Forelimb muscle (tissue), 1 donor: Measurements from ENCODE around the gene USP40. TPM values are rescaled to one million over a fixed set of nuclear protein-coding genes. Genes with fewer than 3 reads are reported as not detected.
"Not testable (repeated sequence)": the region's sequence is repeated elsewhere in the genome, so short reads cannot be mapped to it uniquely, and the experiment has no call there.

Source experiments
- DNase-seq: peaks from one replicate; pipeline ENCODE4 v3.0.0-alpha.2; 2013; ENCODE audit warnings: low read depth
- polyA plus RNA-seq: library from polyadenylated mRNA; unstranded; fragments of 120-200 nt; gene quantifications from one replicate; pipeline ENCODE4 v1.2.1, GENCODE V29; 2013; ENCODE audit not compliant: insufficient read length

The USP40 gene, protein sequence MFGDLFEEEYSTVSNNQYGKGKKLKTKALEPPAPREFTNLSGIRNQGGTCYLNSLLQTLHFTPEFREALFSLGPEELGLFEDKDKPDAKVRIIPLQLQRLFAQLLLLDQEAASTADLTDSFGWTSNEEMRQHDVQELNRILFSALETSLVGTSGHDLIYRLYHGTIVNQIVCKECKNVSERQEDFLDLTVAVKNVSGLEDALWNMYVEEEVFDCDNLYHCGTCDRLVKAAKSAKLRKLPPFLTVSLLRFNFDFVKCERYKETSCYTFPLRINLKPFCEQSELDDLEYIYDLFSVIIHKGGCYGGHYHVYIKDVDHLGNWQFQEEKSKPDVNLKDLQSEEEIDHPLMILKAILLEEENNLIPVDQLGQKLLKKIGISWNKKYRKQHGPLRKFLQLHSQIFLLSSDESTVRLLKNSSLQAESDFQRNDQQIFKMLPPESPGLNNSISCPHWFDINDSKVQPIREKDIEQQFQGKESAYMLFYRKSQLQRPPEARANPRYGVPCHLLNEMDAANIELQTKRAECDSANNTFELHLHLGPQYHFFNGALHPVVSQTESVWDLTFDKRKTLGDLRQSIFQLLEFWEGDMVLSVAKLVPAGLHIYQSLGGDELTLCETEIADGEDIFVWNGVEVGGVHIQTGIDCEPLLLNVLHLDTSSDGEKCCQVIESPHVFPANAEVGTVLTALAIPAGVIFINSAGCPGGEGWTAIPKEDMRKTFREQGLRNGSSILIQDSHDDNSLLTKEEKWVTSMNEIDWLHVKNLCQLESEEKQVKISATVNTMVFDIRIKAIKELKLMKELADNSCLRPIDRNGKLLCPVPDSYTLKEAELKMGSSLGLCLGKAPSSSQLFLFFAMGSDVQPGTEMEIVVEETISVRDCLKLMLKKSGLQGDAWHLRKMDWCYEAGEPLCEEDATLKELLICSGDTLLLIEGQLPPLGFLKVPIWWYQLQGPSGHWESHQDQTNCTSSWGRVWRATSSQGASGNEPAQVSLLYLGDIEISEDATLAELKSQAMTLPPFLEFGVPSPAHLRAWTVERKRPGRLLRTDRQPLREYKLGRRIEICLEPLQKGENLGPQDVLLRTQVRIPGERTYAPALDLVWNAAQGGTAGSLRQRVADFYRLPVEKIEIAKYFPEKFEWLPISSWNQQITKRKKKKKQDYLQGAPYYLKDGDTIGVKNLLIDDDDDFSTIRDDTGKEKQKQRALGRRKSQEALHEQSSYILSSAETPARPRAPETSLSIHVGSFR
- polyA plus RNA-seq, result 21.3 TPM

DNA sequence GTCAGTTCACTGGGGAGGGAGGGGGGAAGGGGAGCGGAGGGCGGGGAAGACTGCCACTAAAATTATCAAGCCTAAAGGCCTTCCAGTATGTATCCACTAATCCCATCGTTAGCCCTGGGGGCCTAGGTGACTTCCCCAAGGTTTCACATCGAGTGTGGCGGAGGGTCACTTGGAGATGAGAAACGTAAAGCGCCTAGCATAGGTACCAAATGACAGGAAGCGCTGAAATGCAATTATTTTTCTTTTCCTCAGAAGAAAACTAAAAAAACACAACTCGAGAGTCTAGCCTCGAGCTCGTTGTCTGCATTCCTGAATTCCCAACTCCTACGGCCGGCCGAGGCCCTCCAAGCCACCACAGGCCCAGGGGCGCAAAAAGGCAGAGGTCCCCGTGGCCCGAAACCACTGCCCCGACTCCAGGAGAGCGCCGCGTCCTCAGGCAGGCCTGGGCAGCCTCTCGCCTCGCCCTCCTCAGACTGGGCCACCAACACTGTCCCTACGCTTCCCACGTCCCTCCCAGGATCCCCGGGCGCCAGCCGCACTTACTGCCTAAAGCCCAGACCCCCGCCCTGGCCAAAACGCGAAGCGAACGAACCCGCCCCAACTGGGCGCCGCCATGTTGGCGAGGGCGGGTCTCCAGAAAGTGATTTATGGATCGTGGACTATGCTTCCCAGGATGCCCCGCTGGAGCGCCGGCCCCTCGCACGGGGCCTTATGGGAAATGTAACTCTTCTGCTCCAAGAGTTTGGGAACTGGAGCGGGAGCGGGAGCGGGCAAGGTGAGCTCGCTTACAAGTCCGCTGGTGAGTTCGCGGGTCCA, at the start of gene USP40:
TSS of gene USP40 (minus strand) at position 642 of the 816 bp plus-strand sequence. CDS start 1,228 bp downstream, outside the sequence.
- peak; percentile 73 for DNase-seq

DNA sequence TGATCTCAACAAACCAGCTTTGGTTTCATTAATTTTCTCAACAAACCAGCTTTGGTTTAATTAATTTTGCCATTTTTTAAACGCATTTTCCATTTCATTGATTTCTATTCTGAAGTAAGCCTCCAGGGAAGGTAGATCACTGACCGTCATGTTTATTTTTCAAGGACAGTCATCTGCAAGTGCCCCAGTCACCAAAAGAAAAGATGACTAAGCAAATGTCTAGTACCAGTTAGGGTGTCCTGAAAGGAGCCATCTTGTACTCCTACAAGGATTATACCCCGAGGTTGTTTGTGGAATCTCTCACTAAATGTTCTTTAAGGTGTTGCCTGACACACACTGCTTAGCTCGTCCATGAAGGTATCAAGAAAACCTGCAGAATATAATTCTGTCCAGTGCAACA, 44.7 kb upstream of the USP40 start:
- DNase-seq, result no peak

- DNase-seq, result no peak
Observed at GRCh38 chr2:233605680-233606079, 39.1 kb upstream of the USP40 start.

GRCh38 chr2:233604826-233605225, 38.2 kb upstream of the USP40 start:
- no peak for DNase-seq

GRCh38 chr2:233603520-233603919, 36.9 kb upstream of the USP40 start:
- DNase-seq, result no peak

GRCh38 chr2:233602076-233602475, 35.5 kb upstream of the USP40 start:
- no peak for DNase-seq

GRCh38 chr2:233600386-233600785, 33.8 kb upstream of the USP40 start:
- DNase-seq, result no peak

GRCh38 chr2:233598952-233599351, 32.4 kb upstream of the USP40 start:
- DNase-seq, result no peak

DNA sequence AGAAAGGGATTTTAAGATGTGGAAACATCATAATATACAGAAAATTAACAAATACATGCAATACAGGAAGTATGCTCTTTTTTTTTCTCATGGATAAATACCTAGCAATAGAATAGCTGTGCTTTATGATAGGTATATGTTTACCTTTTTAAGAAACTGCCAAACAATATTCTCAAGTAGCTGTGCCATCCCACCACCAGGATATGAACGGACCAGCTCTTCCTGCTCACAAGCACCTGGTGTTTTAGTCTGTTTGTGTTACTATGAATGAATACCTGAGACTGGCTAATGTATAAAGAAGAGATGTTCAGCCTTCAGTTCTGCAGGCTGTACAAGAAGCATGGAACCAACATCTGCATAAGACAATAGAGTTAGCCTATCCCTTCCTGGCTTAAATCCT, 30.9 kb upstream of the USP40 start:
- DNase-seq, result no peak

GRCh38 chr2:233593201-233593600, 26.6 kb upstream of the USP40 start:
- no peak for DNase-seq

- not testable (repeated sequence) for DNase-seq
Observed at GRCh38 chr2:233592706-233593105, 26.1 kb upstream of the USP40 start.

- no peak for DNase-seq
Observed at GRCh38 chr2:233588400-233588799, 21.8 kb upstream of the USP40 start.

GRCh38 chr2:233584210-233584609, 17.6 kb upstream of the USP40 start:
- DNase-seq, result no peak

DNA sequence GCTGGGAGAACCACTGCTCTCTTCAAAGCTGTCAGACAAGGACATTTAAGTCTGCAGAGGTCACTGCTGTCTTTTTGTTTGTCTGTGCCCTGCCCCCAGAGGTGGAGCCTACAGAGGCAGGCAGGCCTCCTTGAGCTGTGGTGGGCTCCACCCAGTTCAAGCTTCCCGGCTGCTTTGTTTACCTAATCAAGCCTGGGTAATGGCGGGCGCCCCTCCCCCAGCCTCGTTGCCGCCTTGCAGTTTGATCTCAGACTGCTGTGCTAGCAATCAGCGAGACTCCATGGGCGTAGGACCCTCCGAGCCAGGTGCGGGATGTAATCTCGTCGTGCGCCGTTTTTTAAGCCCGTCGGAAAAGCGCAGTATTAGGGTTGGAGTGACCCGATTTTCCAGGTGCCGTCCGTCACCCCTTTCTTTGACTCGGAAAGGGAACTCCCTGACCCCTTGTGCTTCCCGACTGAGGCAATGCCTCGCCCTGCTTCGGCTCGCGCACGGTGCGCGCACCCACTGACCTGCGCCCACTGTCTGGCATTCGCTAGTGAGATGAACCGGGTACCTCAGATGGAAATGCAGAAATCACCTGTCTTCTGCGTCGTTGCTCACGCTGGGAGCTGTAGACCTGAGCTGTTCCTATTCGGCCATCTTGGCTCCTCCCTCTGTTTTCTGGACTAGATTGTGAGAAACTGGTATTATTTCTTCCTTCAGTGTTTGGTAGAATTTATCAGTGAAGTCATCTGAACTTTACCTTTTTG, 16.8 kb upstream of the USP40 start:
- not testable (repeated sequence) for DNase-seq

DNA sequence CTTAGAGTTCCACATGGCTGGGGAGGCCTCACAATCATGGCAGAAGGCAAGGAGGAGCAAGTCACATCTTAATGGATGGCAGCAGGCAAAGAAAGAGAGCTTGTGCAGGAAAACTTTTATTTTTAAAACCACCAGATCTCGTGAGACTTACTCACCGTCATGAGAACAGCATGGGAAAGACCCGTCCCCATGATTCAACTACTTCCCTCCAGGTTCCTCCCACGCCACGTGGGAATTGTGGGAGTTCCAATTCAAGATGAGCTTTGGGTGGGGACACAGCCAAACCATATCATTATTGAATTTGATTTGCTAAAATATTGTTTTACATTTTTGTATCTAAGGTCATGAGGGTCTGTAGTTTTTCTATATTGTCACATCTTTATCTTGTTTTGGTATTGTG, 10.8 kb upstream of the USP40 start:
- DNase-seq, result not testable (repeated sequence)

DNA sequence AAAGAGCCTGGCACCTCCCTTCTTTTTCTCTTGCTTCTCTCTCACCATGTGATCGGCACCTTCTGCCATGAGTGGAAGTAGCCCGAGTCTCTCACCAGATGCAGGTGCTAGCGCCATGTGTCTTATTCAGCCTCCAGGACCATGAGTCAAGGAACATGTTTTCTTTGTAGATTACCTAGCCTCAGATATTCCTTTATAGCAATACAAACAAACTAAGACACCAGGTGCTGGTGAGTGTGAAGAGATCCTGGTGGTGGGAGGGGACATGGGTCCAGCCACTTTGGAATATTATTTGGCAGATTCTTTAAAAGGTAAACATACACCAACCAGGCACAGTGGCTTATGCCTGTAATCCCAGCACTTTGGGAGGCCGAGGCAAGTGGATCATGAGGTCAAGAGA, 5.9 kb upstream of the USP40 start:
- DNase-seq, result no peak

DNA sequence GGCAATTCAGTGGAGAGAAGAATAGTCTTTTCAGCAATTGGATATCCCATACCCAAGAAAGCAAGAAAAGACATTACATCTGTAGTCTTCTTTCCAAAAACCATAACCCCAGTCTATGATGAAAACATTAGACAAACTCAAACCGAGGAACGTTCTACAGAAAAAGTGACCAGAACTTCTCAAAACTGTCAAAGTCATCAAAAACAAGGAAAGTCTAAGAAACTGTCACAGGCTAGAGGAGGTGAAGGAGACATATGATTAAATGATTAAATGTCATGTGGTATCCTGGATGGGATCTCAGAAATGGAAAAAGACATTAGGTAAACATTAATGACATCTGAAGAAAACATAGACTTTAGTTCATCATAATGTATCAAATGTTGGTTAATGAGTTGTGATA, 4.9 kb upstream of the USP40 start:
- DNase-seq, result no peak

DNA sequence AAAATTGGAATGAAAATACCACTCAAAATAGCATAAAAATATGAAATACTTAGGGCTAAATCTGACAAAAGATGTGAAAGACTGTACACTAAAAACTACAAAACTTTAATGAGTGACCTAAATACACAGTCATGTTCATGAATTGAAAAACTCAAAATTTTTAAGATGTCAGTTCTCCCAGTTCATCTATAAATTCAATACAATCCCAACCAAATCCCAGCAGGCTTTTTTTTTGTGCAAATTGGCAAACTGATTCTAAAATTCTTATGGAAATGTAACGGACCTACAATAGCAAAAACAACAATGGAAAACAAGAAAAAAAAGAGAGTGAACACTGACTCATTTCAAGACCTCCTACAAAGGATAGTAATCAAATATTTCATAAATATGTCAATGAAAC, 4.4 kb upstream of the USP40 start:
- DNase-seq, result no peak

DNA sequence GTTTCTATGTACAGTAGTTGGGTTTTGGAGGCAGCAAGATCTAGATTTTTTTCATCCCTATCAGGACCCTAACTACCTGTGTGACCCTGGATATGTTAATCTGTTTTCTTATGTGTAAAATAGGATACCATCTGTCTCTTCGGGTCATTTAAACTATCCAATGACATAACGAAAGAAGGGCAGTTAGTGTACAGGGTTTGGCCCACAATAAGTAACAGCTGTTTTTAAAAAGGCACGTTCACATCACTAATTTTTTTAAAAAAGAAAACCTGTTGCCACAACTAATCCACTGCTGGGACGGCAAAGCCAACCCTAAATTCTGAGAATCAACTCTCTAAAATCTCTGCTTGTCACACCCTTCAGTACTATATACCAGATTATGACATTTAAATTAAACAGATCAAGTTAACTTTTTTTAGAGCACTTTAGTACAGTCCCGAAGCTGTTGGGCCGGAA, 869 bp downstream of the USP40 start:
- DNase-seq, result peak; percentile 2
